Esophagus squamous epithelium (tissue), 5 donors: ENCODE results near the gene RFX6. TPM values are rescaled to one million over a fixed set of nuclear protein-coding genes. Genes with fewer than 3 reads are reported as not detected.

Source experiments
- DNase-seq: peaks from one replicate; lab custom pipeline; 2025; lab: John Stamatoyannopoulos, UW
- H3K27ac ChIP-seq, 4 donors: fragments of 200-600 bp; sonication (generic); one replicate each; pipeline ENCODE4 v1.5.1; 2016 to 2019; ENCODE audit warnings: mild to moderate bottlenecking in 1 of 4
- H3K27me3 ChIP-seq, 4 donors: fragments of 200-600 bp; sonication (generic); 1 replicate in 3 of 4; 2 replicates in 1 of 4; pipeline versions ENCODE4 v1.5.1 to v1.6.0; 2017 to 2021; ENCODE audit warnings: antibody characterized with exemption in 1 of 4
- H3K36me3 ChIP-seq, 3 donors: fragments of 200-600 bp; sonication (generic); one replicate each; pipeline ENCODE4 v1.5.1; 2016 to 2019
- H3K4me1 ChIP-seq, 3 donors: fragments of 200-600 bp; sonication (generic); one replicate each; pipeline ENCODE4 v1.5.1; 2017 to 2019
- H3K4me3 ChIP-seq, 4 donors: fragments of 200-600 bp; sonication (generic); 1 replicate in 3 of 4; 2 replicates in 1 of 4; pipeline ENCODE4 v1.5.1; 2016 to 2019; ENCODE audit warnings: mild to moderate bottlenecking in 2 of 4, moderate library complexity in 1 of 4
- H3K9me3 ChIP-seq, 3 donors: fragments of 200-600 bp; sonication (generic); one replicate each; pipeline ENCODE4 v1.5.1; 2016 to 2019
- CTCF ChIP-seq, 6 experiments: fragments of 450-650 bp in 4 of 6; fragments of 200-600 bp in 2 of 6; sonication (generic) in 2 of 6; IDR thresholded peaks; one replicate each; pipeline ENCODE4 v1.5.1; 2016 to 2019; ENCODE audit warnings: antibody characterized with exemption in 6 of 6, mild to moderate bottlenecking in 4 of 6, moderate library complexity in 4 of 6
- POLR2A ChIP-seq, 4 donors: fragments of 450-650 bp; IDR thresholded peaks; one replicate each; pipeline ENCODE4 v1.6.1; 2017; ENCODE audit warnings: antibody characterized with exemption in 4 of 4, mild to moderate bottlenecking in 4 of 4, moderate library complexity in 3 of 4
- WGBS, 2 donors: methylation state at CpG; one replicate each; pipeline ENCODE4 v1.1.5; 2018; 5-methylcytosine and 5-hydroxymethylcytosine counted together
- intact Hi-C: fragments of 100-400 bp; cut with DNase I; formaldehyde crosslinking; loops from one replicate; pipeline ENCODE4 v1.15.0; 2022
- total RNA-seq, 4 donors: library from RNA; depleted of rRNA; stranded (reverse); fragments of >200 nt; gene quantifications; one replicate each; pipeline ENCODE4 v1.1.0, GENCODE V29; 2016
- donor health status: DM: yes; HTN: yes; CAD: no.

RFX6 gene
- total RNA-seq, 4 donors from 2014 or later = not detected

- Histone ChIP-seq H3K9me3 (peaks cover 0 to 12% (median 0%) of the 10 kb centered on the region in 3 donors), H3K4me3 (no peak overlapping the region), H3K36me3 (no peaks in the 10 kb centered on the region), H3K27me3 (no peaks in the 10 kb centered on the region), H3K27ac (no peak overlapping the region), H3K4me1 (no peaks in the 10 kb centered on the region)
- intact Hi-C loops = no loop called here
- no peak for TF ChIP-seq CTCF (IDR thresholded peaks at IDR 0.05)
- TF ChIP-seq POLR2A (IDR thresholded peaks at IDR 0.05) = no peak
- no peak for DNase-seq
These were observed 17.8 kb upstream of the RFX6 start for GRCh38 chr6:116859264-116859663.

GRCh38 chr6:116866281-116866871 is 10.7 kb upstream of the RFX6 start:
- no peak for DNase-seq
- TF ChIP-seq CTCF (IDR thresholded peaks at IDR 0.05) = no peak
- no peak for TF ChIP-seq POLR2A (IDR thresholded peaks at IDR 0.05)
- Histone ChIP-seq H3K27ac (no peak overlapping the region), H3K9me3 (no peaks in the 10 kb centered on the region), H3K36me3 (no peaks in the 10 kb centered on the region), H3K4me1 (no peaks in the 10 kb centered on the region), H3K27me3 (no peaks in the 10 kb centered on the region), H3K4me3 (no peak overlapping the region)
- intact Hi-C loops = no loop called here
- 78 to 81% methylated on average over 3 of the region's 3 CpGs for WGBS, 2 donors

GRCh38 chr6:116872771-116873170 is 4.3 kb upstream of the RFX6 start:
- peaks cover 0 to 56% (median 8%) of the 10 kb centered on the region in 4 donors for H3K27me3 ChIP-seq
- WGBS, 2 donors = 81 to 87% methylated on average over 4 of the region's 4 CpGs
- TF ChIP-seq POLR2A (IDR thresholded peaks at IDR 0.05) (no peak), CTCF (IDR thresholded peaks at IDR 0.05) (no peak)
- no peaks in the 10 kb centered on the region for H3K9me3 ChIP-seq
- no peaks in the 10 kb centered on the region for H3K36me3 ChIP-seq
- no peak for DNase-seq
- intact Hi-C loops = no loop called here
- no peak overlapping the region for H3K27ac ChIP-seq
- H3K4me3 ChIP-seq = no peak overlapping the region
- H3K4me1 ChIP-seq = peaks cover 6 to 16% (median 9%) of the 10 kb centered on the region in 3 donors

- no peak overlapping the region for H3K27ac ChIP-seq
- peaks cover 6 to 16% (median 9%) of the 10 kb centered on the region in 3 donors for H3K4me1 ChIP-seq
- no peak for TF ChIP-seq POLR2A (IDR thresholded peaks at IDR 0.05)
- no peak for TF ChIP-seq CTCF (IDR thresholded peaks at IDR 0.05)
- no peaks in the 10 kb centered on the region for H3K9me3 ChIP-seq
- no peaks in the 10 kb centered on the region for H3K36me3 ChIP-seq
- H3K27me3 ChIP-seq = peaks cover 5 to 67% (median 9%) of the 10 kb centered on the region in 4 donors
- WGBS, 2 donors = 24 to 29% methylated on average over 8 of the region's 8 CpGs
- H3K4me3 ChIP-seq = peak overlapping the region in 1 of 4 donors; percentile 60
- DNase-seq = no peak
- intact Hi-C loops = no loop called here
These were observed 935 bp upstream of the RFX6 start for GRCh38 chr6:116876107-116876506.

GRCh38 chr6:116877743-116878142 is 701 bp downstream of the RFX6 start:
- DNase-seq = no peak
- H3K4me3 ChIP-seq = no peak overlapping the region
- H3K27ac ChIP-seq = no peak overlapping the region
- no peaks in the 10 kb centered on the region for H3K9me3 ChIP-seq
- TF ChIP-seq CTCF (IDR thresholded peaks at IDR 0.05) (no peak), POLR2A (IDR thresholded peaks at IDR 0.05) (no peak)
- H3K27me3 ChIP-seq = peaks cover 5 to 58% (median 9%) of the 10 kb centered on the region in 4 donors
- WGBS, 2 donors = 14 to 17% methylated on average over 10 of the region's 10 CpGs
- intact Hi-C loops = no loop called here
- peaks cover 6 to 16% (median 9%) of the 10 kb centered on the region in 3 donors for H3K4me1 ChIP-seq
- H3K36me3 ChIP-seq = no peaks in the 10 kb centered on the region
